Memory B cell (primary cell): Measurements from ENCODE around the gene UNC13C.

Experiments
- ATAC-seq: fragments of 150-1000 bp; cut with Tn5 transposase; 2 replicates; pipeline ENCODE4 v1.10.0; 2021; ENCODE audit warnings: low read depth, mild to moderate bottlenecking, moderate library complexity
- DNase-seq, 2 donors: peaks; one replicate each; pipeline ENCODE4 v3.0.0; 2022; ENCODE audit warnings: low spot score in 2 of 2
- H3K27ac Mint-ChIP-seq: one replicate; pipeline ENCODE4 v1.8.0; 2022; ENCODE audit warnings: mild to moderate bottlenecking, moderate library complexity, mixed read lengths
- H3K27me3 Mint-ChIP-seq: one replicate; pipeline ENCODE4 v1.8.0; 2022; ENCODE audit warnings: mixed read lengths
- H3K36me3 Mint-ChIP-seq: one replicate; pipeline ENCODE4 v1.8.0; 2022; ENCODE audit warnings: mild to moderate bottlenecking, mixed read lengths
- H3K4me1 Mint-ChIP-seq: one replicate; pipeline ENCODE4 v1.8.0; 2022; ENCODE audit warnings: mixed read lengths
- H3K4me3 Mint-ChIP-seq: one replicate; pipeline ENCODE4 v1.8.0; 2022; ENCODE audit warnings: mild to moderate bottlenecking, moderate library complexity, mixed read lengths
- H3K9me3 Mint-ChIP-seq: one replicate; pipeline ENCODE4 v1.8.0; 2022; ENCODE audit warnings: mixed read lengths

The UNC13C gene

GRCh38 chr15:54520616-54521015 lies 542.4 kb downstream of the UNC13C start:
- no peaks in the 10 kb centered on the region for H3K4me1 Mint-ChIP-seq
- no peaks in the 10 kb centered on the region for H3K36me3 Mint-ChIP-seq
- no peaks in the 10 kb centered on the region for H3K9me3 Mint-ChIP-seq
- DNase-seq = no peak
- no peak overlapping the region for H3K27ac Mint-ChIP-seq
- no peak overlapping the region for H3K4me3 Mint-ChIP-seq
- H3K27me3 Mint-ChIP-seq = no peaks in the 10 kb centered on the region
- ATAC-seq = no peak

DNA sequence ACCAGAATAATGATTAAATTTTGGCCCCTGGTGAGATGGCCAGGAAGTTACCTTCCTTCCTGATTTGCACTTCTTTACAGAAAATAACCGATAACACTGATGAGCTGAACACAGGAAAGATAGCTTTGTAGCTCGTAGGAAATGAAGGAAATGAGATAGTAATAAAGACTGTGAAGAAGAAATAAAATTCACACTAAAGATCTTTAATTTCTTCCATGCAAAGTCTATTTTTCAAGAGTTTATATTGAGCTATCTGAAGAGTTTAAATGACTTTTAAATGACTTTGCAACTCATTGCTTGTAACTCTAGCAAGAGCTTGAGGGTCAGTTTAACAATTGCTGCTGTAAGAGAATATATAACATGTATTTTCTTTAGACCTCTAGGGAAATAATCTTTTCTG lies 543.0 kb downstream of the UNC13C start:
- no peak for ATAC-seq
- no peak overlapping the region for H3K27ac Mint-ChIP-seq
- no peak overlapping the region for H3K4me3 Mint-ChIP-seq
- DNase-seq = no peak
- H3K9me3 Mint-ChIP-seq = no peaks in the 10 kb centered on the region
- H3K4me1 Mint-ChIP-seq = no peaks in the 10 kb centered on the region
- H3K36me3 Mint-ChIP-seq = no peaks in the 10 kb centered on the region
- no peaks in the 10 kb centered on the region for H3K27me3 Mint-ChIP-seq

GRCh38 chr15:54528021-54528420 lies 549.8 kb downstream of the UNC13C start:
- H3K4me1 Mint-ChIP-seq = no peaks in the 10 kb centered on the region

DNA sequence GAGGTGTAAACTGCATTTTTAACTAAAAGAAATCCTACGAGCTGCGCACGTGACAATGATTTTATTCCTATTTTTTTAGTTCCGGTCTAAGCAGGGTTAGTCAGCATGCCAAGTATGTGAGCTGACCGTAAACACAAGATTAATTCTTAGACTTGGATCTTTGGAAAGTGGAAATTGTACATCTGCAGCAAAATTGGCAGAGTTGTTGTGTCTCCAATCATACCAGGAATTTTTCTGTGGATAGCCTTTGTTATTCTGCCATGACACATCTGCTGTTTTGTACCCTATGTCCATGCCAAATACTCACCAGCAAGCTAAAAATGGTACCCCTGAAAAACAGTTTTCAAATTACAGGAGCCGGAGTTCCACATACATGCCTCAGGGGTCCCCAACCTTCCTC lies 562.5 kb downstream of the UNC13C start:
- H3K36me3 Mint-ChIP-seq = no peaks in the 10 kb centered on the region
- peaks cover 22% of the 10 kb centered on the region for H3K9me3 Mint-ChIP-seq
- no peak for DNase-seq
- ATAC-seq = no peak
- no peaks in the 10 kb centered on the region for H3K27me3 Mint-ChIP-seq
- H3K27ac Mint-ChIP-seq = no peak overlapping the region
- no peak overlapping the region for H3K4me3 Mint-ChIP-seq
- no peaks in the 10 kb centered on the region for H3K4me1 Mint-ChIP-seq

More at GRCh38 chr15:54528021-54528420, 549.8 kb downstream of the UNC13C start:
- H3K9me3 Mint-ChIP-seq = no peaks in the 10 kb centered on the region
- DNase-seq = no peak
- H3K4me3 Mint-ChIP-seq = no peak overlapping the region
- no peaks in the 10 kb centered on the region for H3K27me3 Mint-ChIP-seq
- H3K36me3 Mint-ChIP-seq = no peaks in the 10 kb centered on the region
- H3K27ac Mint-ChIP-seq = no peak overlapping the region
- ATAC-seq = no peak

DNA sequence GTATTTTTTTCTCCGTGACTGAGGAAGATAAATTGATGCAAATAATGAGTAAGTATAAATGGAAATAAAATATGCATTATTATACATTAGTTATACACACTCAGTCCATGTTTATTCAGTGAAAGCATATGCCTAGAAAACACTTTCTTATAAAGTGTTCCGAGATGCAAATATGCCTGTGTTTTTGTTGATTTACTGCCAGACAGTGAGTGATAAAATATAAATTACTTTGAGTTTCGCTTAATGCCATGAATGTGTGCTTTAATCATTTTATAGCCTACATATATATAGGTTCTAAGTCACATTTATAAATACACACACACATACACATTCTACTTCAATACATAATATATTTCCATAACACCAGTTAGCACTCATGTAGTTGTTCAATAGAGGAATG lies 569.2 kb downstream of the UNC13C start:
- ATAC-seq = no peak
- Mint-ChIP-seq H3K27me3 (no peaks in the 10 kb centered on the region), H3K27ac (no peak overlapping the region), H3K36me3 (no peaks in the 10 kb centered on the region), H3K4me3 (no peak overlapping the region), H3K9me3 (peaks cover 9% of the 10 kb centered on the region), H3K4me1 (no peaks in the 10 kb centered on the region)
- DNase-seq = no peak

GRCh38 chr15:54550954-54551353 lies 572.7 kb downstream of the UNC13C start:
- H3K9me3 Mint-ChIP-seq = peaks cover 1% of the 10 kb centered on the region
- no peaks in the 10 kb centered on the region for H3K36me3 Mint-ChIP-seq
- no peak overlapping the region for H3K4me3 Mint-ChIP-seq
- ATAC-seq = no peak
- H3K27me3 Mint-ChIP-seq = no peaks in the 10 kb centered on the region
- no peak for DNase-seq
- H3K27ac Mint-ChIP-seq = no peak overlapping the region
- H3K4me1 Mint-ChIP-seq = no peaks in the 10 kb centered on the region

GRCh38 chr15:54556231-54556630 lies 578.0 kb downstream of the UNC13C start:
- Mint-ChIP-seq H3K27ac (no peak overlapping the region), H3K27me3 (no peaks in the 10 kb centered on the region), H3K4me3 (no peak overlapping the region), H3K36me3 (no peaks in the 10 kb centered on the region), H3K9me3 (no peaks in the 10 kb centered on the region), H3K4me1 (no peaks in the 10 kb centered on the region)
- ATAC-seq (no peak), DNase-seq (no peak)

- DNase-seq = no peak
- Mint-ChIP-seq H3K36me3 (no peaks in the 10 kb centered on the region), H3K4me1 (no peaks in the 10 kb centered on the region), H3K4me3 (no peak overlapping the region), H3K27ac (no peak overlapping the region), H3K27me3 (no peaks in the 10 kb centered on the region), H3K9me3 (peaks cover 1% of the 10 kb centered on the region)
- ATAC-seq = no peak
Measured at GRCh38 chr15:54559405-54560069, 581.3 kb downstream of the UNC13C start.

DNA sequence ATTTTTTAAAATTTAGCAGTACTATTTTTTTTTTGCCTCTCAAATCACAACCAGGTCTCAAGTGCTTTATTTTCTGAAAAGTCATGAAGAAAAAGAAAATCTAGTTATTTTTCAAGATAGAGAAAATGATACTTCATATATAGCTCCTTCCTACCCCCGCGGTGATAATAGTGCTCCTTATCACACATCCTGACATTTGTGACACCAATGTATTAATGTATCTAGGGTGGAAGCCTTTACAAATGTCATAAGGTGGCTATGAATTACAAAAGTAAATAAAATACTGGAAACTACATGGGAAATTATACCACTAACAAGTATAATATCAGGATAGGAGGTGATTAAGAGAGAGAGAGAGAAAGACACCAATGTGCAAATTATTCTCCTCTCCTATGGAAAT lies 582.2 kb downstream of the UNC13C start:
- no peak for ATAC-seq
- Mint-ChIP-seq H3K36me3 (no peaks in the 10 kb centered on the region), H3K4me1 (no peaks in the 10 kb centered on the region), H3K27ac (no peak overlapping the region), H3K4me3 (no peak overlapping the region), H3K27me3 (no peaks in the 10 kb centered on the region), H3K9me3 (peaks cover 1% of the 10 kb centered on the region)
- DNase-seq = no peak

DNA sequence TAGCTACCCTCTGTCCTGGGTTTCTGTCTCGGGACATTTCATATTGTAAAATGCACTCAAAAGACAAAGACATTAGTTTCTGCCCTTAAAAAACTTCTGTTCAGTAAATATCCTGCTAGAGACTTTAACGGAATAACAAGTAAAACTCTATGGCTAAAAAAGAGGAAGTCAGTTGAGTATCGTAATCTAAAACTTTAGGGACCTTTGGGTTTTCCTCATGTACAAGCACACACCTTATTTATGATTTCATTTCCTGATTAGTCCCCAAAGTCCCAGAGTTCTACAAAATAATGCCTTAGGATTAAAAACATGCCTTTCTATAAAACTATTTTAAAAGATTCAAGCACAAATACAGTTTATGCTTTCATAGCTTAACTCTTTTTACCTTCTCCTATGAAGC lies 585.9 kb downstream of the UNC13C start:
- H3K9me3 Mint-ChIP-seq = peaks cover 1% of the 10 kb centered on the region
- no peak for ATAC-seq

DNA sequence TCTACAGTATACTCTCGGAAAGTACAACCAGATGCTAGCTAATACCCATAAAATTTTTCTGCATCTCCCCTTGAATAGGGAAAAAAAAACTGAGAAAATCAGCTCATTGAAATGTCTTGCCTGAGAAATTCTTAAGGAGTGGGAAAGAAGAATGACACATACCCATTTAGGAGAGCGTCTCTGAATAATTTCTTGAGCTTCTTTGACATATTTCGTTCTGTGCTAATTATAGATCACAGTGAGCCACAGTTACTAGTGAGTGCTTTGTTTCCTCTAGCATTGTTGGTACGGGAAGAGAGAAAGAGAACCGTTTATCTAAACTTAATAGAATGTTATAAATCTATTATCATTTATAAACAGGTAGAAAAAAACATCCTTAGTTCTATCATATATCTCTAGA lies 588.4 kb downstream of the UNC13C start:
- peaks cover under 1% of the 10 kb centered on the region for H3K9me3 Mint-ChIP-seq
- no peaks in the 10 kb centered on the region for H3K36me3 Mint-ChIP-seq
- ATAC-seq (no peak), DNase-seq (no peak)
- H3K4me3 Mint-ChIP-seq = no peak overlapping the region
- H3K4me1 Mint-ChIP-seq = no peaks in the 10 kb centered on the region
- no peak overlapping the region for H3K27ac Mint-ChIP-seq
- H3K27me3 Mint-ChIP-seq = no peaks in the 10 kb centered on the region

More for the DNA sequence above, 585.9 kb downstream of the UNC13C start:
- Mint-ChIP-seq H3K27me3 (no peaks in the 10 kb centered on the region), H3K4me3 (no peak overlapping the region), H3K36me3 (no peaks in the 10 kb centered on the region), H3K4me1 (no peaks in the 10 kb centered on the region), H3K27ac (no peak overlapping the region)
- no peak for DNase-seq

- Mint-ChIP-seq H3K27ac (no peak overlapping the region), H3K36me3 (no peaks in the 10 kb centered on the region), H3K4me1 (no peaks in the 10 kb centered on the region), H3K4me3 (no peak overlapping the region), H3K27me3 (no peaks in the 10 kb centered on the region), H3K9me3 (no peaks in the 10 kb centered on the region)
- no peak for DNase-seq
- no peak for ATAC-seq
Measured at GRCh38 chr15:54567408-54568035, 589.3 kb downstream of the UNC13C start.

- DNase-seq (no peak), ATAC-seq (no peak)
- Mint-ChIP-seq H3K4me1 (no peaks in the 10 kb centered on the region), H3K27me3 (no peaks in the 10 kb centered on the region), H3K4me3 (no peak overlapping the region), H3K9me3 (no peaks in the 10 kb centered on the region), H3K27ac (no peak overlapping the region), H3K36me3 (no peaks in the 10 kb centered on the region)
Measured at GRCh38 chr15:54568381-54568780, 590.1 kb downstream of the UNC13C start.

GRCh38 chr15:54571576-54571975 lies 593.3 kb downstream of the UNC13C start:
- H3K9me3 Mint-ChIP-seq = no peaks in the 10 kb centered on the region
- no peaks in the 10 kb centered on the region for H3K4me1 Mint-ChIP-seq
- ATAC-seq (no peak), DNase-seq (no peak)
- H3K4me3 Mint-ChIP-seq = no peak overlapping the region
- no peaks in the 10 kb centered on the region for H3K27me3 Mint-ChIP-seq
- H3K36me3 Mint-ChIP-seq = no peaks in the 10 kb centered on the region
- H3K27ac Mint-ChIP-seq = no peak overlapping the region

- no peaks in the 10 kb centered on the region for H3K27me3 Mint-ChIP-seq
Measured at GRCh38 chr15:54575586-54575985, 597.3 kb downstream of the UNC13C start.

More at GRCh38 chr15:54575586-54575985, 597.3 kb downstream of the UNC13C start:
- no peak overlapping the region for H3K4me3 Mint-ChIP-seq
- H3K27ac Mint-ChIP-seq = no peak overlapping the region
- H3K9me3 Mint-ChIP-seq = no peaks in the 10 kb centered on the region
- ATAC-seq = no peak
- no peaks in the 10 kb centered on the region for H3K36me3 Mint-ChIP-seq
- no peak for DNase-seq
- H3K4me1 Mint-ChIP-seq = no peaks in the 10 kb centered on the region
